ENCODE results near the gene COX7A1.
"Not testable (repeated sequence)": the region's sequence is repeated elsewhere in the genome, so short reads cannot be mapped to it uniquely, and the experiment has no call there.

Gene COX7A1

GRCh38 chr19:36142046-36142445, 10.2 kb downstream of the COX7A1 start:
- no peak overlapping the region for H3K4me3 ChIP-seq (ENCODE audit: low read depth, low read length)

DNA sequence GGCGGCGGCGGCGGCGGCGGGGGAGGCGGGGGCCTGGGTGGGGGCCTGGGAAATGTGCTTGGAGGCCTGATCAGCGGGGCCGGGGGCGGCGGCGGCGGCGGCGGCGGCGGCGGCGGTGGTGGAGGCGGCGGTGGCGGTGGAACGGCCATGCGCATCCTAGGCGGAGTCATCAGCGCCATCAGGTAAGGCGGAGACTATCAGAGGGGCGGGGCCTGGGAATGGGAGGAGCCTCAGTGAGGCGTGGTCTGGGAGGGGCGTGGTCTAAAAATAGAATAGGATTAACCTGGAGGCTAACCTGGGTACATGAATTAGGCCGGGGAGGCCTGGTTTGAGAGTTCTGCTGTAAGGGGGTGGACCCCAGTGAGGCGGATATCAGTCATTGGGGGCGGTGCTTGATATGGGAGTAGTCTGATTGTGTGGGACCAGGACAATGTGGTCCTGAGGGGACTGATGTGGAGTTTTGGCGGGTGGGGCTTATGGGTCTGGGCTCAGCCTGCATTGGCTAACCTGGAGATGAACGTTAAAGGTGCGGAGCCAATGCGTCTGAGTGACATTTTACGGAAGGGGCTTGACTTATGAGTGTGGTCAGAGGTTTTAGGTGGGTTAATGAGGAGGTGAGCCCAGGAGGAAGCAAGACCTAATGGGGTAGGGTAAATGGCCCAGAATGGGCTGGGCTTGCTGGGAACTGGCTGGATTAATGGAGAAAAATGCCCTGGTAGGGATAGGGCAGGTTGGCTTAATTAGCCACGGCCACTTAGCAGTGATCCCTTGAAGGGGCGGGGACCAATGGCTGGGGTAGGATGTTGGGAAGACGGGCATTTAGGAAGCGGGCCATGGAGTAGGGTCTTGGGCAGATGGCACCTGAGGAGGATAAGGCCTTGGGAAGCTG, 11.0 kb downstream of the COX7A1 start:
- H3K4me3 ChIP-seq (ENCODE audit: low read depth, low read length): peak overlapping the region; percentile 91

GRCh38 chr19:36140304-36141038, 11.8 kb downstream of the COX7A1 start:
- H3K4me3 ChIP-seq (ENCODE audit: low read depth, low read length): peak overlapping the region; percentile 91

GRCh38 chr19:36139473-36140303, 12.6 kb downstream of the COX7A1 start, which contains the start of gene CAPNS1:
TSS of gene CAPNS1 (plus strand) at chr19:36140066. CDS start at chr19:36141012, 946 bp downstream.
- peak within 1 kb of the TSS; percentile 91 for H3K4me3 ChIP-seq (ENCODE audit: low read depth, low read length)

- peak overlapping the region; percentile 91 for H3K4me3 ChIP-seq (ENCODE audit: low read depth, low read length)
Measured at GRCh38 chr19:36139120-36139472, 13.2 kb downstream of the COX7A1 start.

GRCh38 chr19:36136964-36137686, 15.1 kb downstream of the COX7A1 start:
- H3K4me3 ChIP-seq (ENCODE audit: low read depth, low read length): no peak overlapping the region

DNA sequence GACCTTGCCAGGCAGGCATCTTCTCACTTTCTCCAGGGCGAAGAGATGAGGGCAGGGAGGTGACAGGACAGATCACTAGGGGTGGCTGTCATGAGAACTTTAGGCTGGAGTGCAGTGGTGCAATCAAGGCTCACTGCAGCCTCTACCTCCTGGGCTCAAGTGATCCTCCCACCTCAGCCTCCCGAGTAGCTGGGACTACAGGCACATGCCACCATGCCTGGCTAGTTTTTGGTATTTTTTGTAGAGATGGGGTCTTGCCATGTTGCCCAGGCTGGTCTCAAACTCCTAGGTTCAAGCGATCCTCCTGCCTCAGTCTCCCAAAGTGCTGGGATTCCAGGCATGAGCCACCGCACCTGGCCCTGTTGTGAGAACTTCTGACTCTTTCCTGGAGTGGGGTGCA, 17.4 kb downstream of the COX7A1 start:
- H3K4me3 ChIP-seq (ENCODE audit: low read depth, low read length): not testable (repeated sequence)

DNA sequence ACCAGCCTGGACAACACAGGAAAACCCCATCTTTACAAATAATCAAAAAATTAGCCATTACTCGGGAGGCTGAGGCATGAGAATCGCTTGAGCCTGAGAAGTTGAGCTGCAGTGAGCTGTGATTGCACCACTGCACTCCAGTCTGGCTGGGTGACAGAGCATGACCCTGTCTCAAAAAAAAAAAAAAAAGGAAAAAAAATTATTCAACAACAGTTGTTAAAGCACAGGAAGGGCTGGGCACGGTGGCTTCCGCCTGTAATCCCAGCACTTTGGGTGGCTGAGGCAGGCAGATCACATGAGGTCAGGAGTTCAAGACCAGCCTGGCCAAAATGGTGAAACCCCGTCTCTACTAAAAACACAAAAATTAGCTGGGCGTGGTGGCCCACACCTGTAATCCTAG, 21.0 kb downstream of the COX7A1 start:
- H3K4me3 ChIP-seq (ENCODE audit: low read depth, low read length): not testable (repeated sequence)

DNA sequence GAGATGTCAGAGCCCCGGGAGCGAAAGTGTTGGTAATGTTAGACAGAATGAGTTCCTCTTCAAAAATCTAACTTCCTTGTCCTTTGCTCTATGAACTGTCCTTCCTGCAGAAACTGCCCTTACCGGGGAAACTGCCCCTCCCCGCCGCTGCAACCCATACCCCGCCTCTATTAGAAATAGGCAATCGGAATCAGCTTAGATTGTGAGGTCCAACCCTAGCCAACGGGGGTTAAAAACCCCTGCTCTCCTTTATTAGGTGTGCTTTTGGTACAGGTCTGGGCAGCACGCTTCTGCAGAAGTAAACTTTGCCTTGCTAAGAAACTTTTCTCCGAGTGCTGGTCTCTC, 23.9 kb downstream of the COX7A1 start:
- peak overlapping the region; percentile 47 for H3K4me3 ChIP-seq (ENCODE audit: low read depth, low read length)

DNA sequence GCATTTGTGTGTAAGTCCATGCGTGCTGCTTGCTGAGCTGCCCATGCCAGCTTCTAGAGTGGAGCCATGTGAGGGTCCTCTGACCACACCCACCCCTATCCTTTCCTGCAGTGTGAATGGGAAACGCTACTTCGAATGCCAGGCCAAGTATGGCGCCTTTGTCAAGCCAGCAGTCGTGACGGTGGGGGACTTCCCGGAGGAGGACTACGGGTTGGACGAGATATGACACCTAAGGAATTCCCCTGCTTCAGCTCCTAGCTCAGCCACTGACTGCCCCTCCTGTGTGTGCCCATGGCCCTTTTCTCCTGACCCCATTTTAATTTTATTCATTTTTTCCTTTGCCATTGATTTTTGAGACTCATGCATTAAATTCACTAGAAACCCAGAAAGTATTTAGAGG, 26.7 kb downstream of the COX7A1 start:
- H3K4me3 ChIP-seq (ENCODE audit: low read depth, low read length): no peak overlapping the region

DNA sequence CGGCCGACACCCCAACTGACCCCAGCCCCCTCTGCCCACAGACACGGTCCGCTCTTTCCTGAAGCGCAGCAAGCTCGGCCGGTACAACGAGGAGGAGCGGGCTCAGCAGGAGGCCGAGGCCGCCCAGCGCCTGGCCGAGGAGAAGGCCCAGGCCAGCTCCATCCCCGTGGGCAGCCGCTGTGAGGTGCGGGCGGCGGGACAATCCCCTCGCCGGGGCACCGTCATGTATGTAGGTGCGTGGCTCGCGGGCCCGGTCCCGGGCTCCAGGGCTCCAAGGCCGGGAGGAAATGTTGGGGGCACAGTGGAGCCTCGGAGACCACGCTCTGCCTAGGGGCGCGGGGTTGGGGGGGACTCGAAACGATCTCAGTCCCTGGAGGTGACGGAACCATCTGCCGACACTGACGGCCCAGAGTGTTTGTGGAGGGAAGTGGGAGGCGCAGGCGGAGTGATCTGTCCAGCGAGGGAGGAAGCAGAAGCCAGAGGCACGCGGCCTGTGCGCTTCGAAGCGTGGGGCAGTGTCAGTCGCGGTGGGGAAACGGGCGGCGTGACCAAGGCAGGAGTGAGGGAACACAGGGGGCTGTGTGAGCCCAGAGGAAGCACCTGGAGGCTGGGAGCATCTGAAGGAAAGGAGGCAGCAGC, 30.6 kb downstream of the COX7A1 start:
- H3K4me3 ChIP-seq (ENCODE audit: low read depth, low read length): no peak overlapping the region

GRCh38 chr19:36120984-36121358, 31.3 kb downstream of the COX7A1 start:
- no peak overlapping the region for H3K4me3 ChIP-seq (ENCODE audit: low read depth, low read length)

GRCh38 chr19:36120092-36120983, 31.9 kb downstream of the COX7A1 start:
- H3K4me3 ChIP-seq (ENCODE audit: low read depth, low read length): no peak overlapping the region

GRCh38 chr19:36116344-36116637, 36.0 kb downstream of the COX7A1 start:
- H3K4me3 ChIP-seq (ENCODE audit: low read depth, low read length): peak overlapping the region; percentile 62

DNA sequence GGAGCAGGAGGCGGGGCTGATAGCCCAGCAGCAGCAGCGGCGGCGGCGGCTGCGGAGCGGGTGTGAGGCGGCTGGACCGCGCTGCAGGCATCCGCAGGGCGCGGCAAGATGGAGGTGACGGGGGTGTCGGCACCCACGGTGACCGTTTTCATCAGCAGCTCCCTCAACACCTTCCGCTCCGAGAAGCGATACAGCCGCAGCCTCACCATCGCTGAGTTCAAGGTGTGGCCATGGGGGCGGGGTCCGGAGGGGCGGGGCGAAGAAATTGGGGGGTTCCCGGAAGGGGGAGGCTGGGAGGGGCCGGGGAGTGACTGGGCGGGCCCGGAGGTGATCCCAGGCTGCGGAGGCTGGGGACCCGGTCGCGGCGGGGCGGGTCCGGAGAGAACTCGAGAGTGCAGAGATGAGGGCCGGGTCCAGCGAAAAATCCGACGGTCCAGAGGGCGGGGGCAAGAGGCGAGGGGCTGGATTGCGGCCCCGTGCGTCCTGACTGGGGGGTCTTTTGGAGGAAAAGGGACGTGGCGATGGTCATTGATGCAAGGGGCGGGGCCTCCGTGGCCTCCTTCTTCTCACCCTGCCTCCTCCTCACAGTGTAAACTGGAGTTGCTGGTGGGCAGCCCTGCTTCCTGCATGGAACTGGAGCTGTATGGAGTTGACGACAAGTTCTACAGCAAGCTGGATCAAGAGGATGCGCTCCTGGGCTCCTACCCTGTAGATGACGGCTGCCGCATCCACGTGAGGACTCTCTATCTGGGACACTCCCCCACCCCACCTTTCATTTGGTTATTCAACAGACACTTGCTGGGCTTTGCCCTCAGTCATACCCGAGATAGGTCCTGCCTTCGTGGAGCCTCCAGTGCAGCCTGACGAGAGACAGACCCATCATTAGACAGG, 36.5 kb downstream of the COX7A1 start, which contains the start of gene TBCB:
TSS of gene TBCB (plus strand) at position 16 of the 891 bp plus-strand sequence. CDS start at position 109, 93 bp downstream.
- peak within 1 kb of the TSS; percentile 87 for H3K4me3 ChIP-seq (ENCODE audit: low read depth, low read length)

DNA sequence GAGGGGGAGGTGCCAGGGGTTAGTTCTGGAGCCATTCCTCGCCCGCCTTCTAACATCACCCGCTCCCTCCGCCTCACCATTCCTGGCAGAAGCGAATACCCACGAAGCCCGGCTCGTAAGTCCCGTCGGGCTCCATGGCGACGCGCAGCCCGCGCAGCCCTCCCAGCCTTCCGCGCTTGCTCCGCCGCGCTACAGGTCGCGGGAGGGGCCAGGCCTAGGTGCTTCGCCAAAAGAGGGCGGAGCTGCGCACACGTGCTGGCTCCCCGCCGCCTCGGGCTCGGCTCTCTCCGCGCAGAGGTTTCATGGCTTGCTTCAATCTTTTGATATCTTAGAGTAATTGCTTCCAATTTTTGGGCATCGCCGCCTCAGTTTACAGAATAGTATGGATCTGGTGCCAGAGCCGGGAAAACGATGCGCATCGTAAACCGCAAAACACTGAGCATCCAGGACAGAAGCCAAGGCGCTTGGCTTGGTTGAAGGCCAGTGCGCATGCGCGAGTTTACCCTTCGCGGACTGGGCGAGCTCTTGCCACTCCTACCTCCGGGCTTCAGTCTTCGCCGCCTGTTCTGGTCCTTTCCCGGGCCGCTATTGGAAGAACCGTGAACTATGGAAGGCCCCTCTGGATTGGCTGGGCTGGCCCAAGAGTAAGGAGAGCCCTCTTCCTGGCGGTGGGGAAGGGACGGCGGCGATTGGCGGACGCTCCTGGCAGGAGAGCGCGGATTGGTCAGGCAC, 37.4 kb downstream of the COX7A1 start, which contains the start of gene POLR2I:
TSS of gene POLR2I (minus strand) at position 155 of the 732 bp plus-strand sequence. CDS start at position 136, 19 bp downstream.
- peak within 1 kb of the TSS; percentile 87 for H3K4me3 ChIP-seq (ENCODE audit: low read depth, low read length)
